ENCODE data around the gene OLIG3. TPM values are rescaled to one million over a fixed set of nuclear protein-coding genes. Genes with fewer than 3 reads are reported as not detected.

OLIG3 gene
- total RNA-seq, 1 donor from 2014 or later, result not detected

GRCh38 chr6:137498481-137499190, 4.4 kb upstream of the OLIG3 start:
- no peaks in the 10 kb centered on the region for H3K9me3 ChIP-seq
- no peaks in the 10 kb centered on the region for H3K27me3 ChIP-seq
- TF ChIP-seq, protein P1, sequence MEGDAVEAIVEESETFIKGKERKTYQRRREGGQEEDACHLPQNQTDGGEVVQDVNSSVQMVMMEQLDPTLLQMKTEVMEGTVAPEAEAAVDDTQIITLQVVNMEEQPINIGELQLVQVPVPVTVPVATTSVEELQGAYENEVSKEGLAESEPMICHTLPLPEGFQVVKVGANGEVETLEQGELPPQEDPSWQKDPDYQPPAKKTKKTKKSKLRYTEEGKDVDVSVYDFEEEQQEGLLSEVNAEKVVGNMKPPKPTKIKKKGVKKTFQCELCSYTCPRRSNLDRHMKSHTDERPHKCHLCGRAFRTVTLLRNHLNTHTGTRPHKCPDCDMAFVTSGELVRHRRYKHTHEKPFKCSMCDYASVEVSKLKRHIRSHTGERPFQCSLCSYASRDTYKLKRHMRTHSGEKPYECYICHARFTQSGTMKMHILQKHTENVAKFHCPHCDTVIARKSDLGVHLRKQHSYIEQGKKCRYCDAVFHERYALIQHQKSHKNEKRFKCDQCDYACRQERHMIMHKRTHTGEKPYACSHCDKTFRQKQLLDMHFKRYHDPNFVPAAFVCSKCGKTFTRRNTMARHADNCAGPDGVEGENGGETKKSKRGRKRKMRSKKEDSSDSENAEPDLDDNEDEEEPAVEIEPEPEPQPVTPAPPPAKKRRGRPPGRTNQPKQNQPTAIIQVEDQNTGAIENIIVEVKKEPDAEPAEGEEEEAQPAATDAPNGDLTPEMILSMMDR (IDR thresholded peaks at IDR 0.05), result no peak
- no peak overlapping the region for H3K27ac ChIP-seq
- intact Hi-C loops (cut with DNase I), result no loop called here
- no peaks in the 10 kb centered on the region for H3K36me3 ChIP-seq
- H3K4me3 ChIP-seq, result no peak overlapping the region
- DNase-seq (ENCODE audit: low spot score in 2 of 2), result no peak
- H3K4me1 ChIP-seq, result peaks cover 0 to 14% of the 10 kb centered on the region in 2 donors

- peaks cover 0 to 18% of the 10 kb centered on the region in 2 donors for H3K4me1 ChIP-seq
- peak overlapping the region; percentile 26 to 35 for H3K4me3 ChIP-seq
- intact Hi-C loops (cut with DNase I), result no loop called here
- H3K27ac ChIP-seq, result no peak overlapping the region
- H3K27me3 ChIP-seq, result peaks cover 4% of the 10 kb centered on the region
- TF ChIP-seq, protein P1 (IDR thresholded peaks at IDR 0.05), result no peak
- no peaks in the 10 kb centered on the region for H3K9me3 ChIP-seq
- DNase-seq (ENCODE audit: low spot score in 2 of 2), result no peak
- no peaks in the 10 kb centered on the region for H3K36me3 ChIP-seq
Measured at GRCh38 chr6:137497721-137498463, 3.7 kb upstream of the OLIG3 start.

- H3K4me1 ChIP-seq, result peaks cover 0 to 18% of the 10 kb centered on the region in 2 donors
- no peaks in the 10 kb centered on the region for H3K9me3 ChIP-seq
- no peaks in the 10 kb centered on the region for H3K36me3 ChIP-seq
- no peak overlapping the region for H3K27ac ChIP-seq
- H3K4me3 ChIP-seq, result peak overlapping the region; percentile 26 to 35
- TF ChIP-seq, protein P1 (IDR thresholded peaks at IDR 0.05), result no peak
- intact Hi-C loops (cut with DNase I), result no loop called here
- no peak for DNase-seq (ENCODE audit: low spot score in 2 of 2)
- peaks cover 5% of the 10 kb centered on the region for H3K27me3 ChIP-seq
Measured at GRCh38 chr6:137496909-137497720, 2.9 kb upstream of the OLIG3 start.

DNA sequence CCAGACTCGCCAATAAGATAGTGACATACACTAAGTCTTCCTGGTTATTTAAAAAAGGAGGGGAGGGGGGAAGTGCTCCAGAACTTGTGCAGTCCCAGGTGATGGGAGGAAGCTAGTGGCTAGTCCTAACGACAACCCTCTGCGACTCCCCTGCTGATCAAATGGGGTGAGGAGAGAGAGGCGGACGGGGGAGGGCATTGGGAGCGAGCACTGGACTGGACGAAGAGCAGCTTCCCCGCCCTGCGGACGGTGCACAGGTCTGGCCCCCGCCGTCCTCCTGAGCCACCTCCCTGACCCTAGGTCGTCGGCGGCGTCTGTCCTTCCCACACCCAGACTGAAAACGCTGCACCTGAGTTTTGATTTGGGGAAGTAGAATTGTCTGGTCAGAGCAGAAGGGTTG, 2.2 kb upstream of the OLIG3 start:
- no peaks in the 10 kb centered on the region for H3K36me3 ChIP-seq
- DNase-seq (ENCODE audit: low spot score in 2 of 2), result no peak
- H3K27me3 ChIP-seq, result peaks cover 5% of the 10 kb centered on the region
- intact Hi-C loops (cut with DNase I), result no loop called here
- peaks cover 0 to 18% of the 10 kb centered on the region in 2 donors for H3K4me1 ChIP-seq
- H3K9me3 ChIP-seq, result no peaks in the 10 kb centered on the region
- TF ChIP-seq, protein P1 (IDR thresholded peaks at IDR 0.05), result no peak
- H3K27ac ChIP-seq, result no peak overlapping the region
- H3K4me3 ChIP-seq, result no peak overlapping the region

DNA sequence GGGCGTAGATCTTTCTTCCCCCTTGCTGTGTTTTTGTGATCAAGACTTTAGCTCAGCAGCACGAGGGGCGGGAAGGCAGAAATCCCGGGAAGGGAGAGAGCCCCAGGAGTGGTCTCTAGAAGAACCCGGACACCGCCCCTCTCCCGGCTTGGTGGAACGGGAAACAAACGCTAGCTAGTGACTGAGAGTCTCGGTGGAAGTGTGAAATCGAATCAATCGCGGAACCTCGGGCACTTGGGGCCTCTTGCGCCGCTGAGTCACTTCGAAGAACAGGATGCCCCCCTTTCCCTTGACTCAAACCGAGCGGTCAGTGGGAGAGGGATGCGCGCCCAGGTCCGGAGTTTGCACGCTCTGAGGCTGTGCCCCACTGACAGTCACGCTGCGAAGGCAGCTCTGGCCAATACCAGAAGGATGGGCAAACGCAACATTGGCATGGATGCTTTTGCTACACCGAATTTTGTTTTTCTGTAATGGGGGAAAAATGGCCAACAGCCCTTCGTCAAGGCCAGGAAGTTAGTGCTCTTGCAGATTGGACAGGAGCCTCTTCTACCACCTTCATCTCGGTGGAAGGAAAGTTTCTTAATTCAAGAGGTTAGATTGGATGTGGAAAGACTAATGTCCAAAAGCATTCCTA, 1.6 kb upstream of the OLIG3 start:
- Histone ChIP-seq H3K36me3 (no peaks in the 10 kb centered on the region), H3K4me3 (no peak overlapping the region), H3K27me3 (peaks cover 5% of the 10 kb centered on the region), H3K27ac (no peak overlapping the region), H3K9me3 (no peaks in the 10 kb centered on the region), H3K4me1 (peaks cover 0 to 18% of the 10 kb centered on the region in 2 donors)
- intact Hi-C loops (cut with DNase I), result no loop called here
- TF ChIP-seq, protein P1 (IDR thresholded peaks at IDR 0.05), result no peak
- no peak for DNase-seq (ENCODE audit: low spot score in 2 of 2)
